GM12872 (cell line): ENCODE measurements around the gene RREB1.

Experiments
- CTCF ChIP-seq: IDR thresholded peaks from 3 replicates; pipeline ENCODE4 v1.5.1; 2011; ENCODE audit warnings: low read depth, mild to moderate bottlenecking, low read length, moderate library complexity; ENCODE audit not compliant: insufficient read depth

Gene RREB1

GRCh38 chr6:7254980-7255835 lies 147.4 kb downstream of the RREB1 start:
- no peak for TF ChIP-seq CTCF

GRCh38 chr6:7255918-7256317 lies 148.2 kb downstream of the RREB1 start:
- TF ChIP-seq CTCF = no peak

GRCh38 chr6:7256785-7257184 lies 149.0 kb downstream of the RREB1 start:
- no peak for TF ChIP-seq CTCF

GRCh38 chr6:7257521-7258230 lies 149.9 kb downstream of the RREB1 start:
- TF ChIP-seq CTCF = no peak

GRCh38 chr6:7258231-7258763 lies 150.5 kb downstream of the RREB1 start:
- no peak for TF ChIP-seq CTCF

- no peak for TF ChIP-seq CTCF
Measured at GRCh38 chr6:7260291-7261031, 152.7 kb downstream of the RREB1 start.
